Lung (tissue), 12 donors: ENCODE data around the gene GRIA4. TPM values are rescaled to one million over a fixed set of nuclear protein-coding genes. Genes with fewer than 3 reads are reported as not detected.

Experiments
- ATAC-seq: fragments of 200-7000 bp; cut with Tn5 transposase; one replicate; pipeline ENCODE4 v1.9.1; 2020; ENCODE audit warnings: moderate number of reproducible peaks; ENCODE audit not compliant: insufficient read depth, low FRiP score
- DNase-seq, 3 donors: peaks; one replicate each; pipeline ENCODE4 v3.0.0-alpha.2; 2013 to 2017
- H3K27ac ChIP-seq, 2 donors: one replicate each; pipeline ENCODE4 v1.5.1; 2013; ENCODE audit warnings: mild to moderate bottlenecking in 2 of 2, moderate library complexity in 2 of 2, control low read depth in 1 of 2, inconsistent platforms in 1 of 2, low read depth in 1 of 2, low read length in 1 of 2
- H3K27me3 ChIP-seq, 3 donors: one replicate each; pipeline ENCODE4 v1.5.1; 2013; ENCODE audit warnings: low read length in 2 of 3; ENCODE audit not compliant: control insufficient read depth in 3 of 3, insufficient read depth in 3 of 3
- H3K36me3 ChIP-seq, 4 donors: one replicate each; pipeline ENCODE4 v1.5.1; 2013; ENCODE audit warnings: low read length in 4 of 4, mild to moderate bottlenecking in 1 of 4, moderate library complexity in 1 of 4; ENCODE audit not compliant: control insufficient read depth in 4 of 4, insufficient read depth in 4 of 4
- H3K4me1 ChIP-seq, 5 donors: one replicate each; pipeline ENCODE4 v1.5.1; 2013; ENCODE audit warnings: low read length in 5 of 5, mild to moderate bottlenecking in 2 of 5, moderate library complexity in 1 of 5; ENCODE audit not compliant: control insufficient read depth in 5 of 5, insufficient read depth in 5 of 5
- H3K4me3 ChIP-seq: one replicate; pipeline ENCODE4 v1.5.1; 2013; ENCODE audit warnings: mild to moderate bottlenecking, control low read depth, moderate library complexity
- H3K9ac ChIP-seq, 2 donors: one replicate each; pipeline ENCODE4 v1.5.1; 2013; ENCODE audit warnings: low read length in 2 of 2, control low read depth in 1 of 2; ENCODE audit not compliant: insufficient read depth in 1 of 2
- H3K9me3 ChIP-seq, 4 donors: one replicate each; pipeline ENCODE4 v1.5.1; 2013; ENCODE audit warnings: low read length in 3 of 4, mild to moderate bottlenecking in 1 of 4, moderate library complexity in 1 of 4; ENCODE audit not compliant: control insufficient read depth in 4 of 4, insufficient read depth in 3 of 4
- WGBS, 2 donors: extraction: QIAGEN DNeasy Blood & Tissue Kit; methylation state at CpG; one replicate each; pipeline ENCODE4 v1.1.7; 2013; 5-methylcytosine and 5-hydroxymethylcytosine counted together
- polyA plus RNA-seq, 2 donors: library from polyadenylated mRNA; stranded (reverse); fragments of 200-250 nt; gene quantifications; one replicate each; pipeline ENCODE4 v1.2.1, GENCODE V29; 2013
- total RNA-seq, 2 donors: library from RNA; depleted of rRNA in 1 of 2; stranded (reverse); fragments of >200 nt in 1 of 2; gene quantifications; one replicate each; pipeline ENCODE4 v1.2.1, GENCODE V29; 2014 to 2021
- TF ChIP-seq, protein P1 (sequence below): IDR thresholded peaks from 2 replicates; pipeline ENCODE4 v1.5.1; 2012; ENCODE audit warnings: mild to moderate bottlenecking; ENCODE audit errors: control extremely low read depth, extremely low read depth
- donor health status: control.
- donor health status: control.
- donor health status: Bipolar disorder and iron deficiency.
- donor health status: healthy.
- donor health status: DM: yes; HTN: yes; CAD: no.

The GRIA4 gene
- total and polyA plus RNA-seq, 4 donors, result 0.12 to 0.77 TPM; not detected in 2

GRCh38 chr11:105881027-105881426 is 271.2 kb downstream of the GRIA4 start:
- no peak overlapping the region for H3K27ac ChIP-seq
- H3K27me3 ChIP-seq, result no peaks in the 10 kb centered on the region
- ATAC-seq (no peak), DNase-seq (no peak)
- H3K9ac ChIP-seq, result no peak overlapping the region
- H3K36me3 ChIP-seq, result no peaks in the 10 kb centered on the region
- no peaks in the 10 kb centered on the region for H3K4me1 ChIP-seq
- no peak overlapping the region for H3K4me3 ChIP-seq
- TF ChIP-seq, protein P1, sequence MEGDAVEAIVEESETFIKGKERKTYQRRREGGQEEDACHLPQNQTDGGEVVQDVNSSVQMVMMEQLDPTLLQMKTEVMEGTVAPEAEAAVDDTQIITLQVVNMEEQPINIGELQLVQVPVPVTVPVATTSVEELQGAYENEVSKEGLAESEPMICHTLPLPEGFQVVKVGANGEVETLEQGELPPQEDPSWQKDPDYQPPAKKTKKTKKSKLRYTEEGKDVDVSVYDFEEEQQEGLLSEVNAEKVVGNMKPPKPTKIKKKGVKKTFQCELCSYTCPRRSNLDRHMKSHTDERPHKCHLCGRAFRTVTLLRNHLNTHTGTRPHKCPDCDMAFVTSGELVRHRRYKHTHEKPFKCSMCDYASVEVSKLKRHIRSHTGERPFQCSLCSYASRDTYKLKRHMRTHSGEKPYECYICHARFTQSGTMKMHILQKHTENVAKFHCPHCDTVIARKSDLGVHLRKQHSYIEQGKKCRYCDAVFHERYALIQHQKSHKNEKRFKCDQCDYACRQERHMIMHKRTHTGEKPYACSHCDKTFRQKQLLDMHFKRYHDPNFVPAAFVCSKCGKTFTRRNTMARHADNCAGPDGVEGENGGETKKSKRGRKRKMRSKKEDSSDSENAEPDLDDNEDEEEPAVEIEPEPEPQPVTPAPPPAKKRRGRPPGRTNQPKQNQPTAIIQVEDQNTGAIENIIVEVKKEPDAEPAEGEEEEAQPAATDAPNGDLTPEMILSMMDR, result no peak
- H3K9me3 ChIP-seq, result no peaks in the 10 kb centered on the region

GRCh38 chr11:105884436-105884835 is 274.6 kb downstream of the GRIA4 start:
- TF ChIP-seq, protein P1, result no peak
- H3K27me3 ChIP-seq, result no peaks in the 10 kb centered on the region
- 66% methylated on average over 3 of the region's 3 CpGs for WGBS, 2 donors
- no peaks in the 10 kb centered on the region for H3K4me1 ChIP-seq
- H3K9me3 ChIP-seq, result no peaks in the 10 kb centered on the region
- DNase-seq (no peak), ATAC-seq (no peak)
- H3K4me3 ChIP-seq, result no peak overlapping the region
- no peak overlapping the region for H3K27ac ChIP-seq
- H3K36me3 ChIP-seq, result no peaks in the 10 kb centered on the region
- no peak overlapping the region for H3K9ac ChIP-seq

- no peak overlapping the region for H3K4me3 ChIP-seq
- TF ChIP-seq, protein P1, result no peak
- no peaks in the 10 kb centered on the region for H3K4me1 ChIP-seq
- H3K36me3 ChIP-seq, result no peaks in the 10 kb centered on the region
- DNase-seq (no peak), ATAC-seq (no peak)
- no peak overlapping the region for H3K9ac ChIP-seq
- 83 to 84% methylated on average over 2 of the region's 2 CpGs for WGBS, 2 donors
- H3K9me3 ChIP-seq, result no peaks in the 10 kb centered on the region
- no peaks in the 10 kb centered on the region for H3K27me3 ChIP-seq
- no peak overlapping the region for H3K27ac ChIP-seq
Measured at GRCh38 chr11:105891685-105892084, 281.8 kb downstream of the GRIA4 start.

DNA sequence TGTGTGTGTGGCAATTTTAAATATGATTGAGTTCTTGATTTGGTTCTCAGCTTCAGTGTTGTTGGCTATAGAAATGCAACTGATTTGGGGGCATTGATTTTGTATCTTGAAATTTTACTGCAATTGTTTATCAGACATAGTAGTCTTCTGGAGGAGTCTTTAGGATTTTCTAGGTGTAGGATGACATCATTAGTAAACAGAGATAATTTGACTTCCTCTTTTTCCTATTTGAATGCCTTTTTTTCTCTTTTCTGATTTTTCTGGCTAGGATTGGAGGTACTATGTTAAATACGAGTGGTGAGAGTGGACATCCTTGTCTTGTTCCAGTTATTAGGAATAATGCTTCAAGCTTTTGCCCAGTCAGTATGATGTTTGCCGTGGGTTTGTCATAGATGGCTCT is 287.3 kb downstream of the GRIA4 start:
- Histone ChIP-seq H3K9ac (no peak overlapping the region), H3K27ac (no peak overlapping the region), H3K4me1 (no peaks in the 10 kb centered on the region), H3K27me3 (no peaks in the 10 kb centered on the region), H3K4me3 (no peak overlapping the region), H3K36me3 (no peaks in the 10 kb centered on the region), H3K9me3 (no peaks in the 10 kb centered on the region)
- WGBS, 2 donors, result 92 to 93% methylated on average over 2 of the region's 2 CpGs
- DNase-seq, result no peak
- no peak for ATAC-seq
- TF ChIP-seq, protein P1, result no peak
